OCI-LY7 (cell line): ENCODE measurements around the gene SLC26A8. TPM values are rescaled to one million over a fixed set of nuclear protein-coding genes. Genes with fewer than 3 reads are reported as not detected.

Experiments
- BruUV-seq: library from RNA; stranded (reverse); fragments of 400-500 nt; replicated peaks from 2 replicates; lab custom pipeline; 2021; lab: Mats Ljungman, UMichigan
- CTCF ChIA-PET: fragments of 300-600 bp; sonication (Branson Sonifier 250); formaldehyde crosslinking; loops from one replicate; lab custom pipeline; 2022; ENCODE audit warnings: antibody characterized with exemption; ENCODE audit not compliant: unreplicated experiment; lab: Charles Lee
- POLR2A ChIA-PET: fragments of 300-600 bp; sonication (Branson Sonifier 250); formaldehyde crosslinking; loops from one replicate; lab custom pipeline; 2022; ENCODE audit warnings: antibody characterized with exemption; lab: Charles Lee
- DNase-seq: peaks from one replicate; pipeline ENCODE4 v3.0.0-alpha.2; 2015; ENCODE audit warnings: low spot score
- H2AFZ ChIP-seq: fragments of 200-600 bp; sonication (generic), shearing (Covaris generic); 2 replicates; pipeline ENCODE4 v1.6.1; 2014; ENCODE audit warnings: mild to moderate bottlenecking, antibody characterized with exemption, low read length, moderate library complexity
- H3K27ac ChIP-seq: fragments of 200-600 bp; sonication (generic); 2 replicates; pipeline ENCODE4 v1.5.1; 2014; ENCODE audit warnings: mixed run types, low read depth, mild to moderate bottlenecking, moderate library complexity, low read length, inconsistent platforms; ENCODE audit not compliant: poor library complexity, severe bottlenecking
- H3K36me3 ChIP-seq: fragments of 200-600 bp; sonication (generic); 2 replicates; pipeline ENCODE4 v1.6.1; 2014; ENCODE audit warnings: mild to moderate bottlenecking, antibody characterized with exemption, low read length, moderate library complexity, mixed read lengths; ENCODE audit not compliant: insufficient read depth
- H3K4me1 ChIP-seq: fragments of 200-600 bp; sonication (generic); 2 replicates; pipeline ENCODE4 v1.5.1; 2014; ENCODE audit warnings: mild to moderate bottlenecking, low read length; ENCODE audit not compliant: insufficient read depth, poor library complexity, severe bottlenecking
- H3K4me2 ChIP-seq: fragments of 200-600 bp; sonication (generic); 2 replicates; pipeline ENCODE4 v1.6.1; 2014; ENCODE audit warnings: mild to moderate bottlenecking, low read length
- H3K4me3 ChIP-seq: fragments of 200-600 bp; sonication (generic); 2 replicates; pipeline ENCODE4 v1.5.1; 2014; ENCODE audit warnings: mild to moderate bottlenecking, low read depth, low read length; ENCODE audit not compliant: poor library complexity, severe bottlenecking
- H3K79me2 ChIP-seq: fragments of 200-600 bp; sonication (generic); 2 replicates; pipeline ENCODE4 v1.6.1; 2016; ENCODE audit warnings: low read depth, mild to moderate bottlenecking, low read length, moderate library complexity, mixed read lengths; ENCODE audit not compliant: insufficient read depth
- H3K9me2 ChIP-seq: fragments of 200-600 bp; sonication (generic); 2 replicates; pipeline ENCODE4 v1.6.1; 2016; ENCODE audit warnings: mild to moderate bottlenecking, low read length, mixed read lengths; ENCODE audit not compliant: insufficient read depth
- H3K9me3 ChIP-seq: fragments of 200-600 bp; sonication (generic); 2 replicates; pipeline ENCODE4 v1.6.1; 2014; ENCODE audit warnings: mild to moderate bottlenecking, mixed run types, low read length, mixed read lengths
- H4K20me1 ChIP-seq: fragments of 200-600 bp; sonication (generic); 2 replicates; pipeline ENCODE4 v1.6.1; 2014; ENCODE audit warnings: mild to moderate bottlenecking, antibody characterized with exemption, low read length, moderate library complexity, mixed read lengths; ENCODE audit not compliant: insufficient read depth
- EZH2phosphoT487 ChIP-seq: fragments of 200-600 bp; sonication (generic); IDR thresholded peaks from 2 replicates; pipeline ENCODE4 v1.6.1; 2018; ENCODE audit warnings: low read depth, borderline replicate concordance, mild to moderate bottlenecking, mixed run types, antibody characterized with exemption, low read length, moderate library complexity, mixed read lengths
- intact Hi-C: fragments of 100-400 bp; cut with micrococcal nuclease; formaldehyde crosslinking; loops from one replicate; pipeline ENCODE4 v1.10.0; 2022; ENCODE audit not compliant: unreplicated experiment
- total RNA-seq, 2 experiments: library from RNA; depleted of rRNA in 1 of 2; stranded (reverse); fragments of >200 nt in 1 of 2; shearing (Covaris generic) in 1 of 2; gene quantifications; 2 replicates each; pipeline ENCODE4 v1.2.3, GENCODE V29; 2014 to 2022
- TF ChIP-seq, protein P1 (sequence below): fragments of 200-600 bp; sonication (generic); conservative IDR thresholded peaks from 2 replicates; pipeline ENCODE4 v1.5.1; 2014; ENCODE audit warnings: mild to moderate bottlenecking, antibody characterized with exemption, low read length, moderate library complexity, mixed read lengths

The SLC26A8 gene
- total RNA-seq, 2 experiments from 2014 or later = not detected

DNA sequence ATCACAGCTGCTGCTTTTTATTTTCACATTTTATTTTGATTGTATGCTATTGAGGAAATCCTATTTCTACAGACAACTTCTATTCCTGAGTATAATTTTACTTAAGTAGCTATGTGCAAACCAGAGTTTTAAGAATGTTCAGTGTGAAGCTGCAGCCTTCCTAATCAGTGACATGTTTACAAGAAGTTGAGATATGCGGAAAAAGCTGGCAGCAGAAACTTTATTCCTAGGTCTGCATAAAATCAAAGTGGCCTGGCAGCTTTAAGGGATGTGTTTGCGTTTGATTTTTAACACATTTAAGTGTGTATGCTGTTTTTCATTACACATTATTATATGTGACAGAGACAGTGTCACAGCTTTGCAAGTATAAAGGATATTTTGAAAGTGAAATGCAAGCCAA, 29.4 kb upstream of the SLC26A8 start:
- Histone ChIP-seq H4K20me1 (0 out of 2 replicates have a peak, but pooled peaks cover 7% of the 10 kb centered on the region), H3K4me3 (no peak overlapping the region), H3K27ac (no peak overlapping the region), H3K9me2 (no peaks in the 10 kb centered on the region), H2AFZ (no peak overlapping the region), H3K4me2 (no peak overlapping the region), H3K79me2 (peaks cover 9% of the 10 kb centered on the region; the same call in 1 of the 2 replicates), H3K36me3 (peaks cover 33% of the 10 kb centered on the region), H3K4me1 (peaks cover 7% of the 10 kb centered on the region), H3K9me3 (no peaks in the 10 kb centered on the region)
- BruUV-seq = no TSS peak
- intact Hi-C loops = no loop called here
- no peak for TF ChIP-seq EZH2phosphoT487
- TF ChIP-seq, protein P1, sequence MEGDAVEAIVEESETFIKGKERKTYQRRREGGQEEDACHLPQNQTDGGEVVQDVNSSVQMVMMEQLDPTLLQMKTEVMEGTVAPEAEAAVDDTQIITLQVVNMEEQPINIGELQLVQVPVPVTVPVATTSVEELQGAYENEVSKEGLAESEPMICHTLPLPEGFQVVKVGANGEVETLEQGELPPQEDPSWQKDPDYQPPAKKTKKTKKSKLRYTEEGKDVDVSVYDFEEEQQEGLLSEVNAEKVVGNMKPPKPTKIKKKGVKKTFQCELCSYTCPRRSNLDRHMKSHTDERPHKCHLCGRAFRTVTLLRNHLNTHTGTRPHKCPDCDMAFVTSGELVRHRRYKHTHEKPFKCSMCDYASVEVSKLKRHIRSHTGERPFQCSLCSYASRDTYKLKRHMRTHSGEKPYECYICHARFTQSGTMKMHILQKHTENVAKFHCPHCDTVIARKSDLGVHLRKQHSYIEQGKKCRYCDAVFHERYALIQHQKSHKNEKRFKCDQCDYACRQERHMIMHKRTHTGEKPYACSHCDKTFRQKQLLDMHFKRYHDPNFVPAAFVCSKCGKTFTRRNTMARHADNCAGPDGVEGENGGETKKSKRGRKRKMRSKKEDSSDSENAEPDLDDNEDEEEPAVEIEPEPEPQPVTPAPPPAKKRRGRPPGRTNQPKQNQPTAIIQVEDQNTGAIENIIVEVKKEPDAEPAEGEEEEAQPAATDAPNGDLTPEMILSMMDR = no peak
- no peak for DNase-seq
- CTCF ChIA-PET = no interaction called here
- POLR2A ChIA-PET = interaction anchor here (0.5 kb wide), 1 partner anchor 8 kb away, joined by 3 read pairs; no protein-coding TSS in a partner anchor

DNA sequence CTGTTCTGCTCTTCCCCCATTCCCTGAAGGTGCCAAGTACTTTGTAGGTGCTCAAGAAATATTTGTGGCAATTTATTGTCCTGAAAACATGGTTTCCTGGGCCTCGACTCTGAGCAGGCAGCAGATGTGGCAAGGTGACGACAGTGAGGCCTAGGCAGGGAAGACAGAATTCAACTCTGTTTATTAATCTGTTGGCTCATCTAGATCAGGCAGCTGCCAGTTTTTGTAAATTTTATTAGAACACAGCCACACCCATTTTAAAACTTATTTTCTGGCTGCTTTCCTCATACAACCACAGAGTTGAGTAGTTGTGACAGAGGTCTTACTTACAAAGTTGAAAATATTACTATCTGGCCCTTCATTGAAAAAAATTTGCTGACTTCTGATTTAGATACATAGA, 27.7 kb upstream of the SLC26A8 start:
- ChIA-PET CTCF (no interaction called here), POLR2A (interaction anchor here (1.2 kb wide), 1 partner anchor 23 kb away, joined by 5 read pairs; no protein-coding TSS in a partner anchor)
- TF ChIP-seq EZH2phosphoT487 = no peak
- TF ChIP-seq, protein P1 = no peak
- peaks cover 33% of the 10 kb centered on the region for H3K36me3 ChIP-seq
- intact Hi-C loops = no loop called here
- no peak overlapping the region for H3K4me2 ChIP-seq
- no peaks in the 10 kb centered on the region for H3K9me2 ChIP-seq
- H4K20me1 ChIP-seq = peaks cover 11% of the 10 kb centered on the region; the same call in 1 of the 2 replicates
- no peak overlapping the region for H2AFZ ChIP-seq
- H3K79me2 ChIP-seq = peaks cover 14% of the 10 kb centered on the region; the same call in 1 of the 2 replicates
- no peak for DNase-seq
- no peaks in the 10 kb centered on the region for H3K9me3 ChIP-seq
- H3K27ac ChIP-seq = no peak overlapping the region
- peaks cover 7% of the 10 kb centered on the region for H3K4me1 ChIP-seq
- no peak overlapping the region for H3K4me3 ChIP-seq
- no TSS peak for BruUV-seq

DNA sequence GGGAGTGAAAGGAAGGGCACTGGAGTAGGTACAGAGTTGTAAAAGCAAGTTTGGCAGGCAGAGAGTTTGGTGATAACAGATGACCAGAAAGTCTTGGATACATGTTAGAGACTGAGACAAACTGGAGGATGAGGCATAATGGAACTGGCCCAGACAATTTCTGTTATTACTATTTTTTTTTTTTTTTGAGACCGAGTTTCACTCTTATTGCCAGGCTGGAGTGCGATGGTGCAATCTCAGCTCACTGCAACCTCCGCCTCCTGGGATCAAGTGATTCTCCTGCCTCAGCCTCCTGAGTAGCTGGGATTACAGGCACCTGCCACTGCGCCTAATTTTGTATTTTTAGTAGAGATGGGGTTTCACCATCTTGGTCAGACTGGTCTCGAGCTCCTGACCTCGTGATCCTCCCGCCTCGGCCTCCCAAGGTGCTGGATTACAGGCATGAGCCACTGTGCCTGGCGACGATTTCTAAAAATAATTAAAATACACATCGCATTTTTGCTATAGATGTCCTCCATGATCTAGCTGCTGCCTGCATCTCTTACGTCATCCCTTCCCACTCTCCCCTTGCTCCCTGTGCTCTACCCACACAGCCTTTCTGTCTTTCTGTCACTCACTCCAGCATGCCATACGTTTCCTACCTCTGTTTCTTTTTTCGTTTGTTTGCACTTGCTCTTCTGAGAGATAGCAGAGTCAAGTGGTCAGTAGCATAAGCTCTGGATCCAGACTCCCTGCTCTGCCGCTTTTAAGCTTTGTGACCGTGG, 26.7 kb upstream of the SLC26A8 start:
- CTCF ChIA-PET = no interaction called here
- POLR2A ChIA-PET = interaction anchor here (1.2 kb wide), 1 partner anchor 22 kb away, joined by 5 read pairs; no protein-coding TSS in a partner anchor
- Histone ChIP-seq H2AFZ (no peak overlapping the region), H3K4me1 (peaks cover 7% of the 10 kb centered on the region), H3K4me2 (no peak overlapping the region), H3K27ac (no peak overlapping the region), H4K20me1 (peaks cover 11% of the 10 kb centered on the region; the same call in 1 of the 2 replicates), H3K9me3 (no peaks in the 10 kb centered on the region), H3K36me3 (peaks cover 26% of the 10 kb centered on the region), H3K4me3 (no peak overlapping the region), H3K79me2 (peaks cover 23% of the 10 kb centered on the region; the same call in 1 of the 2 replicates), H3K9me2 (no peaks in the 10 kb centered on the region)
- TF ChIP-seq, protein P1 = no peak
- TF ChIP-seq EZH2phosphoT487 = no peak
- intact Hi-C loops = no loop called here
- BruUV-seq = no TSS peak
- DNase-seq = no peak
